ENCODE results near the gene CCDC81.

DNA sequence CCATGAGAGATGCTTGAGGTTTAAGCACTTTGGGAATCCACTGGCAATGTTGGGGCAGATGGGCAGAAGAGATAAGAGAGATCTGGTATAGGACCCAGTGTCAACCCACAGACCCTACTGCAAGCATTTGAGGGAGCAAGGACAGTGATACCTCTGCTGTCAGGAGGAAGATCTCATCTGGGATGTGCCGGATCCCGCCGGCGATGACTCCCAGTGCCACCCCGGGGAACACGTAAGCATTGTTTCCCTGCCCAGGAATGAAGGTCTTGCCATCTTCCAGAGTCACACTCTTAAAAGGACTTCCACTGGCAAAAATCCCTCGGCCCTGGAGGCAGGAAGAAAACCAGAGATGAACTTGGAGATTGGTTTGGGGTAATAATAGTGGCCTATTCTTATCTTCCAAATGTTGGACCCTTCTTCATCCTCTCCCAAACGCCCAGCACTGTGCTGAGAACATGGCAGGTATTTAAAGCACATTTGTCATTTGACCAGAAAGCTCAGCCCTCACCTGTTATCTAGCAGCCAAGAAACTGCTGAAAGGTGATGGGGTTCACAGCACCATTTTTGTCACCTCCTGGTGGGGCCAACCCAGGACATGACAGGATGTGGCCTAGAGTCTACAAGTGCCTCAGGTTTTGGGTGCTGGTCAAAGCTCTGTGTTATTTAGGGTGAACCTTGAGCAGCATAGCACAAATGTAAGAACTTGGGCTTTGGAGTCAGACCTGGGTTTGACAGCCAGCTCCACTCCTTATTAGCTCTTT lies 71.7 kb downstream of the CCDC81 start:
- TF ChIP-seq, protein P1, sequence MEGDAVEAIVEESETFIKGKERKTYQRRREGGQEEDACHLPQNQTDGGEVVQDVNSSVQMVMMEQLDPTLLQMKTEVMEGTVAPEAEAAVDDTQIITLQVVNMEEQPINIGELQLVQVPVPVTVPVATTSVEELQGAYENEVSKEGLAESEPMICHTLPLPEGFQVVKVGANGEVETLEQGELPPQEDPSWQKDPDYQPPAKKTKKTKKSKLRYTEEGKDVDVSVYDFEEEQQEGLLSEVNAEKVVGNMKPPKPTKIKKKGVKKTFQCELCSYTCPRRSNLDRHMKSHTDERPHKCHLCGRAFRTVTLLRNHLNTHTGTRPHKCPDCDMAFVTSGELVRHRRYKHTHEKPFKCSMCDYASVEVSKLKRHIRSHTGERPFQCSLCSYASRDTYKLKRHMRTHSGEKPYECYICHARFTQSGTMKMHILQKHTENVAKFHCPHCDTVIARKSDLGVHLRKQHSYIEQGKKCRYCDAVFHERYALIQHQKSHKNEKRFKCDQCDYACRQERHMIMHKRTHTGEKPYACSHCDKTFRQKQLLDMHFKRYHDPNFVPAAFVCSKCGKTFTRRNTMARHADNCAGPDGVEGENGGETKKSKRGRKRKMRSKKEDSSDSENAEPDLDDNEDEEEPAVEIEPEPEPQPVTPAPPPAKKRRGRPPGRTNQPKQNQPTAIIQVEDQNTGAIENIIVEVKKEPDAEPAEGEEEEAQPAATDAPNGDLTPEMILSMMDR (IDR thresholded peaks at IDR 0.05): no peak
- TF ChIP-seq, protein P2, sequence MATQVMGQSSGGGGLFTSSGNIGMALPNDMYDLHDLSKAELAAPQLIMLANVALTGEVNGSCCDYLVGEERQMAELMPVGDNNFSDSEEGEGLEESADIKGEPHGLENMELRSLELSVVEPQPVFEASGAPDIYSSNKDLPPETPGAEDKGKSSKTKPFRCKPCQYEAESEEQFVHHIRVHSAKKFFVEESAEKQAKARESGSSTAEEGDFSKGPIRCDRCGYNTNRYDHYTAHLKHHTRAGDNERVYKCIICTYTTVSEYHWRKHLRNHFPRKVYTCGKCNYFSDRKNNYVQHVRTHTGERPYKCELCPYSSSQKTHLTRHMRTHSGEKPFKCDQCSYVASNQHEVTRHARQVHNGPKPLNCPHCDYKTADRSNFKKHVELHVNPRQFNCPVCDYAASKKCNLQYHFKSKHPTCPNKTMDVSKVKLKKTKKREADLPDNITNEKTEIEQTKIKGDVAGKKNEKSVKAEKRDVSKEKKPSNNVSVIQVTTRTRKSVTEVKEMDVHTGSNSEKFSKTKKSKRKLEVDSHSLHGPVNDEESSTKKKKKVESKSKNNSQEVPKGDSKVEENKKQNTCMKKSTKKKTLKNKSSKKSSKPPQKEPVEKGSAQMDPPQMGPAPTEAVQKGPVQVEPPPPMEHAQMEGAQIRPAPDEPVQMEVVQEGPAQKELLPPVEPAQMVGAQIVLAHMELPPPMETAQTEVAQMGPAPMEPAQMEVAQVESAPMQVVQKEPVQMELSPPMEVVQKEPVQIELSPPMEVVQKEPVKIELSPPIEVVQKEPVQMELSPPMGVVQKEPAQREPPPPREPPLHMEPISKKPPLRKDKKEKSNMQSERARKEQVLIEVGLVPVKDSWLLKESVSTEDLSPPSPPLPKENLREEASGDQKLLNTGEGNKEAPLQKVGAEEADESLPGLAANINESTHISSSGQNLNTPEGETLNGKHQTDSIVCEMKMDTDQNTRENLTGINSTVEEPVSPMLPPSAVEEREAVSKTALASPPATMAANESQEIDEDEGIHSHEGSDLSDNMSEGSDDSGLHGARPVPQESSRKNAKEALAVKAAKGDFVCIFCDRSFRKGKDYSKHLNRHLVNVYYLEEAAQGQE (IDR thresholded peaks at IDR 0.05; ENCODE audit: insufficient read depth in 1 of 2, low read depth in 2 of 2, low read length in 1 of 2): no peak
- no peak for TF ChIP-seq POLR2AphosphoS5 (IDR thresholded peaks at IDR 0.05; ENCODE audit: low read depth, low read length)
- TF ChIP-seq SIN3A (IDR thresholded peaks at IDR 0.05; ENCODE audit: borderline replicate concordance, insufficient read depth, low read depth, low read length): no peak
